GM10847 (cell line): ENCODE measurements around the gene ASPSCR1.

Experiments used
- POLR2A ChIP-seq: IDR thresholded peaks from 2 replicates; pipeline ENCODE4 v1.6.1; 2011; ENCODE audit not compliant: insufficient read length; ENCODE audit errors: extremely low read depth

The ASPSCR1 gene, protein sequence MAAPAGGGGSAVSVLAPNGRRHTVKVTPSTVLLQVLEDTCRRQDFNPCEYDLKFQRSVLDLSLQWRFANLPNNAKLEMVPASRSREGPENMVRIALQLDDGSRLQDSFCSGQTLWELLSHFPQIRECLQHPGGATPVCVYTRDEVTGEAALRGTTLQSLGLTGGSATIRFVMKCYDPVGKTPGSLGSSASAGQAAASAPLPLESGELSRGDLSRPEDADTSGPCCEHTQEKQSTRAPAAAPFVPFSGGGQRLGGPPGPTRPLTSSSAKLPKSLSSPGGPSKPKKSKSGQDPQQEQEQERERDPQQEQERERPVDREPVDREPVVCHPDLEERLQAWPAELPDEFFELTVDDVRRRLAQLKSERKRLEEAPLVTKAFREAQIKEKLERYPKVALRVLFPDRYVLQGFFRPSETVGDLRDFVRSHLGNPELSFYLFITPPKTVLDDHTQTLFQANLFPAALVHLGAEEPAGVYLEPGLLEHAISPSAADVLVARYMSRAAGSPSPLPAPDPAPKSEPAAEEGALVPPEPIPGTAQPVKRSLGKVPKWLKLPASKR

DNA sequence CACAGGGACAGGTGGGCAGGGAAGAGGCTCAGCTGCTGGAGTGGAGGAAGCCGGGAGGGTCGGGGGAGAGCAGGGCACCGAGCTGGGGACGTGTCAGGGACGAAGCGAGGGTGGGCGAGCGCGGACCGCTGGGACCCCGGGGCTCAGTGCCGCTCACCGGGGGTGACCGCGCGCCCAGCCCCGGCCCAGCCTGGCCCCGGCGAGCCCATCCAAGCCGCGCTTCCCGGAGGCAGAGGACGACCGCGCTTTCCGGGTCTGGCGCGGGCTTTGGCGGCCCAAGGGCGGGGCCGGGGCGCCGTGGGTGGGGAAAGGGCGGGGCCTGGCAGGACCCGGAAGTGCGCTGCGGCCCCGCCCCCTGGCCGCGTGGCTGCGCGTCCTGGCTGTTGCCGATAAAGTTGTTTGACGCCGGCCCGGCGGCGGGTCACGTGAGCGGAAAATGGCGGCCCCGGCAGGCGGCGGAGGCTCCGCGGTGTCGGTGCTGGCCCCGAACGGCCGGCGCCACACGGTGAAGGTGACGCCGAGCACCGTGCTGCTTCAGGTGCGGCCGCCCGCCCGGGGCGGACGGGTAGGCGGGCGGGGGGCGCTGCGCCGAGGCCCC is at the start of gene ASPSCR1:
ASPSCR1 (plus strand) TSS at position 419 of the 598 bp plus-strand sequence; CDS start at position 437, 18 bp downstream.
- peak; percentile 96 for TF ChIP-seq POLR2A

DNA sequence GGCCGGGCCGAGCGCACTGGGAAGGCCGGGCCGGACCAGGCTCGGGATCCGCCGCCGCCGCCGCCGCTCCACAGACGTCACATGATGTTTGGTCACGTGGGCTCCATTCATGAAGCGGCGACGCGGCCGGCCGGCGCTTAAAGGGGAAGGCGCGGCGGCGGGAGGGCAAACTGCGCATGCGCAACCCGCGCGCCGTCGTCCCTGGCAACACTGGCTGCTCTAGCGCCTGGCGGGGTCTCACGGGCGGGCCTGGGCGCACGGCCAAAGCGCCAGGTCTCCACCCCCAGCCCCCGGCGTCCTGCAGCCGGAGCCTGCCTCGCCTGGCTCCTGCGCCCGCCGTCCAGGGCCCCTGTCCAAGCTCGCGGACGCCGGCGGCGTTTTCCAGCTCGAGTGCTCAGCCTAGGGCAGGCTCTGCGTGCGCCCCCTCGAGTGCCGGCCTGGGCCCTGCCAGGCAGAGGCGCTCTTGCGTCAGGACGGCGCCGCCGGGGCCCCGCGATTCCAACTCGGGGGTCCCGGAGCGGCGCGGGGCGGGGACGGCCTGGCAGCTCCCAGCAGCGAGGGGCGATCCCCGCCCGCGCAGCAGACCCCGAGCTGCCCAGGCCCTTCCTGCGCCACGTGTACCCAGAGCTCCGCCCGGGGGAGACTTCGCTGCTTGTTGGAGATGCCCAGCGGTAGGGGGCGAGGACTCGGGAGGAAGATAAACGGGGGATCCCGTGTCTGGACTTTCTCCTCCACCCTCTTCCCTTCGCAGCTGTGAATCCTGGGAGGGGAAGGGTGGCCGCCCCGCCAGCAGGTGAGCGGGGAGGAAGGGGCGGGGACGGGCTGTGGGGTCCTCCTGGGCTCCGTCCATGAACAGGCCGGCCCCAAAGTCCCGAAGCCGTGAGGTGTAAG is 49.5 kb upstream of the ASPSCR1 start, which contains the start of gene MAFG:
MAFG (minus strand) TSS at position 83 of the 891 bp plus-strand sequence. CDS start 4,550 bp downstream, outside the sequence.
- peak; percentile 35 for TF ChIP-seq POLR2A

DNA sequence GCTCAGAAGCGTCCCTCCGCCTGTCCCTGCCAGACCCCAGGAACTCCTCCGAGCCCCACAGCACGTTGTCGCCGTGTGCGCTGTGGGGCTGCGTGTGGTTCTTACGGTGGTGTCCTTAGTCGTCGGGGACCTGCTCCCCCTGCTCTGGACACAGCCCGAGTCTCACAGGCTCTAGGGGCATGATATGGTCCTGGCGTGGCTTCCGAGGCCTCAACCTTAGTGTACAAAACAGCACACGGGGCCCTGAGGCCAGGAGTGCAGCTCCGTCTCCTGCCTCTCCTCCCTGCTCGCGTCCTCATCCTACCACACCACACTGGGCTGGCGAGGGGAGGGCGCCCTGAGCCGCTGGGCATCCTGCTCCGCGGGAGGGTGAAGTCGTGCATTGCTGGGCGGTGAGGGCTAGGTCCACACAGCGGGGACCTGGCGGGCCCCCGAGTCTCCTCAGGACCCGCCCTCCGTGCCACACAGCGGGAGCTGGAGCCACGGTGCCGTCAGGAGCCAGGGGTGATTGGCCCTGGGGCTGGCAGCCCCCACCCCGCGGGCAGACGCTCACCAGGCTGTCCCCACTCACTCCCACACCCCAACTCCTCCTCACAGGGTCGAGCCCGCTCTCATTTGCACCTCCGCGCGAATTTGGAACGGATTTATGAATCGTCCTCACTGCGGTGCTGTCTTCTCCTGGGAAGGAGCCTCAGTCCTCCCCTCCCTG is 48.7 kb upstream of the ASPSCR1 start:
- no peak for TF ChIP-seq POLR2A

DNA sequence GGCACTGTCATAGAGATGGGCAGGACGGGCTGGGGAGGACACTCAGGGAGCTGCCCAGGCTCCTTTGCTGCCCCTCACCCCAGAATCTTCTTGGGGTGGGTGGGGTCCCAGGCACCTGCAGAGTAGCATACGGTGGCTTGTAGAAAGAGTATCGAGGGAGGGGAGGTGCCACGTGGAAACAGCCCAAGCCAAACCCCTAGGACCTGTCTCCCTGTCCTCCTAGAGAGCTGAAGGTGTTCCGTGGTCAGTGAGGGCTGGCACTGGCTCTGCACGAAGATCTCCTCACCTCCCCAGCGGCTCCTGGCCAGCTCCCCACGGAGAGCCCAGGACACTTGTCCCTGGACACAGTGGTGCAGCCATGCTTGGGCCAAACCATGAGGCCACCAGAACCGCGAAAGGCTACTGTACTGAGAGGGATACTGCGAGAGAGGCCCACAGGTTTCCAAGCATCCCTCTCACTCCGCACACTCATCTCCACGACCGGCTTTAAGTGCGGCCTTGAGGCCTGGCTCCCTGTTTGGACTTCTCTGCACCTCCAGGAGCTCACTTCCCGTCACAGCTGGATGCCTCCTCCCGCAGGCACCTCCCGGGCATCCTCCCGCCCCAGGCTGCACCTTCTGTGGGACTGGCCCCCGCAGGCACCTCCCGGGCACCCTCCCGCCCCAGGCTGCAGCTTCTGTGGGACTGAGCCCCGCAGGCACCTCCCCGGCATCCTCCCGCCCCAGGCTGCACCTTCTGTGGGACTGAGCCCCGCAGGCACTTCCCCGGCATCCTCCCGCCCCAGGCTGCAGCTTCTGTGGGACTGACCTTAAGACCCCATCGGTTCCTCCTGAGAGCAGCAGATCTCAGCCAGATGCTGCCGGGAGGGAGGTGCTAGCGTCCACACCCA is 47.9 kb upstream of the ASPSCR1 start:
- no peak for TF ChIP-seq POLR2A

DNA sequence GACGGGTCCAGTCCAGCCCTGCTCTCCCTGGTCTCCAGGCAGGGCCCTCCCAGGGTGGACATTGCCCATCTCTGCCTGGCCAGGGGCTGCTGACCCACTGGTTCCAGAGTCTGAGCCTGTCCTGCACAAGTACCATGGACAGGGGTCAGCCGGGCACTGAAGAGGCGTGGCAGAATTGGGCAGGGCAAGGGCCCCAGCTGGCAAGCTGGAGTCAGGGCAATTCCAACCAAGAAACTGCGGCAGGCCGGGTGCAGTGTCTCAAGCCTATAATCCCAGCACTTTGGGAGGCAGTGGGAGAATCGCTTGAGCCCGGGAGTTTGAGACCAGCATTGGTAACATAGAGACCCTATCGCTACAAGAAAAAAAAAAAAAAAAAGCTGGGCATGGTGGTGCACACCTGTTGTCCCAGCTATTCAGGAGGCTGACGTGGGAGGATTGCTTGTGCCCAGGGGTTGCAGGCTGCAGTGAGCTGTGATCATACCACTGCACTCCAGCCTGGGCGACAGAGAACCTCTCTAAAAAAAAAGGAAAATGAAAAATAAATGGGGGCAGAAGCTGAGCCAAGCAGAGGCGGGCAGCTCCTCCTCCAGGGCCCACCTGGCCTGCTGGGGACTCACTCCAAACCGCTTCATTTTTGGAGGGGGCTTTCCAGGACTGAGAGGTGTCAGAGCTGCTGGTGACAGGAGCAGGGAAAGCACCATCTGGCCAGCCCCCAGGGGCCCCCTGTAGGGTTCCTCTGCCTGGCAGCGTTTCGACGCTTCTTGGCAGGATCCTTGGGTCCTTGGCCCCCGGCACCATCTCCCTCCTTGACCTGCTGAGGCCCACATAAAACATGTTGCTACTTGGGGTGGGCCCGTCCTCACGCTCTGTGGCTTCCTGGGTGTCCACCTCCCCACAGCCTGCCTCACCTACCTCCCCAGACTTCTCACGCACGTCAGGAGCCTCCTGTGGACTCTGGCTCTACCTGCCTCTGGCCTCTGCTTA is 47.0 kb upstream of the ASPSCR1 start:
- TF ChIP-seq POLR2A: no peak

DNA sequence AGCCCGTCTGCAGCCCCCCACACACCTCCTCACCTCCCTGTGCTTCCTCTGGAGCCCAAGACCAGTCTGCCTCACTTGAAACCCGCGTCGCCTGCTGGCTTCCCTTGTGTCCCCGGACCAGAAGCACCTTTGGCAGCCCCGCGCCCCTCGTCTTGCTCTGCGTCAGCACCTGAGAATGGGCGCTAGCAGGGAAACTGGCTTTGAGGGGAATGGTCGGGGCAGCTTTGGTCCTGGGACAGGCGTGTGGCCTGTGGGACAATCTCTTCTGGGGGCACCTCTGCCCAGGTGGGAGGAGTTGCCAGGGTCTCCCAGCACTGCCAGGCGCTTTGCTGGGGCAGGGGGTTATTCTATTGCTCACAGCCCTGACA is 46.3 kb upstream of the ASPSCR1 start:
- TF ChIP-seq POLR2A: no peak

DNA sequence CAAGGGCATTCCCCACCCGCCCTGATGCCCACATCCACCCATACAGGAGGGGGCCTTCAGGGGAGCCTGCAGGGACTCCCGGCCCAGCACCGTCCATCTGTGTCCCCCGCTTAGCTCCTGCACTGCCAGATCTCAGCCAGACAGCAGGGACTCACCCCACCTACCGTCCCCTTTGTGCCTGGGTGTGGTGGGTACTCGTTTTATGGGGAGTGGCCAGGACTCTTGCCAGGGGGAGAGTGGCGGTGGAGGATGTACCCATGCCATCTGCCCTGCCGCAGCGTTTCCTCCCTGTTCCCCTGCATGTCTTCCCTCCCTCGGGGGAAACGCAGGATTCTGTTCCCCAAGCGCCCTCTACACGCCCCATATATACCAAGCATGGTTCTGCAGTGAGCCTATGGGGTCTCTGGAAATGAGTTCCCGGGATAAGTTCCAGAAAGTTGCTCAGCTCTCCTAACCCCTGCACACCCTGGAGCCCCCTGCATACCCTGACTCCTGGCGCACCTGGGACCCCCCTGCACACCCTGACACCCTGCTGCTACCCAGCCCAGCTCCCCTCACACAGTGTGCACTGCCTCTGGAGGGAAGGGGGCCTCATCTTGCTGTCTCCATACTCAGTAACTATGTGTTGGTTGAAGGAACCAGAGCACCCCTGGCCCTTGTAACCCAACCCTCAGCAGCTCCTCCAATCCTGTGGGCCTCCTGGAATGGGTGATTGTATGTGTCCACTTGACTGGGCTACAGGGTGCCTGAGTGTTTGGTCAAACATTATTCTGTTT is 45.7 kb upstream of the ASPSCR1 start:
- no peak for TF ChIP-seq POLR2A

DNA sequence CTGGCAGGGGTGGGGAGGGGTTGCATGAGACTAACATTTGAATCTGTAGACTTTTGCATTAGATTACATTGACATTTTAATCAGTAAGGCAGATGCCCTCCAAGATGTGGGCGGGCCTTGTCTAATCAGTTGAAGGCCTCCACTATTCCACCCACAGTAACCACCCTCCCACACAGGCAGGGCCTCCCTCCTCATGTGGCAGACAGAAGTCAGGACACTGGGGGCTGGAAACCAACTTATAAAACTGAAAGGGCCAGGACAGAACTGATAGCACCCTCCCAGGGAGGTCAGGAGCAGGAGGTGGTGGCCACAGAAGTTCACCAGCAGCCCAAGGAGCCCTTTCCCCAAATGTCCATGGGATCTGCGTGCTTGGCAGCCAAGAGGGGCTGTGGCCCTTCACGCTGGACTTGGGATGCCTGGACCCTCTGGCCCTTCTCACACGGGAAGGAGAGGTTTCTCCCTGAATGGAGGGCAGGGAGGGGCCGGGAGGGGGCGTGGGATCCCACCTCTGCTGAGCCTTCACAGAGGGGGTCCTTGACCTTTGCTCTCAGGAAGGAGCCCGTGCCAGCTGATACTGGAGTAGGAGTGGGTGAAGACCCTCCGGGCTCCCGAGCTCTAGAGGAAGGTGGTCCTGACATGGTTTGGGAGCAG is 45.0 kb upstream of the ASPSCR1 start:
- TF ChIP-seq POLR2A: no peak

DNA sequence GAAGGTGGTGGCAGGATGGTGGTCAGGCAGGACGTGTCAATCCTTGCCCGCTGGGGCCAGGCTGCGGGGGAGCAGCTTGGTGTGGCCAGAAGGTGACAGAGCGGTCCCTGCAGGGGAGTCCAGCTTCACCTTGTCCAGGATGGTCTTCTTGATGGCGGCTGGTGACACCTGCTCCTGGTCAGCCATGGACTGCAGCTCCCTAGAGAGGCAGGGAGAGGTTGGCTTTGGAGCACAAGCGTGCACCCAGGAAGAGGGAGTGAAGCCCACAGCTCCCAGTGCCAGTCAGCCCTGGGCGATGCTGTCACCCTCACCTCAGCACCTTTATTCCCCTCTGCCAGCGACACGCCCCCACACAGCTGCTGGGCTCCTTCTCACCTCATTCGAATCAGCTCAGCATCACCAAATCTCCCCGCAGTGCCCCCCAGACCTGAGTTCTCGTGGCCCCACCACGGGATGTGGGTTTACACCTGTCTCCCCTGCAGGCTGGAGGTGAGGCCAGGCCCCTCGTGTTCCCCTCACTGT is 44.2 kb upstream of the ASPSCR1 start:
- TF ChIP-seq POLR2A: no peak

DNA sequence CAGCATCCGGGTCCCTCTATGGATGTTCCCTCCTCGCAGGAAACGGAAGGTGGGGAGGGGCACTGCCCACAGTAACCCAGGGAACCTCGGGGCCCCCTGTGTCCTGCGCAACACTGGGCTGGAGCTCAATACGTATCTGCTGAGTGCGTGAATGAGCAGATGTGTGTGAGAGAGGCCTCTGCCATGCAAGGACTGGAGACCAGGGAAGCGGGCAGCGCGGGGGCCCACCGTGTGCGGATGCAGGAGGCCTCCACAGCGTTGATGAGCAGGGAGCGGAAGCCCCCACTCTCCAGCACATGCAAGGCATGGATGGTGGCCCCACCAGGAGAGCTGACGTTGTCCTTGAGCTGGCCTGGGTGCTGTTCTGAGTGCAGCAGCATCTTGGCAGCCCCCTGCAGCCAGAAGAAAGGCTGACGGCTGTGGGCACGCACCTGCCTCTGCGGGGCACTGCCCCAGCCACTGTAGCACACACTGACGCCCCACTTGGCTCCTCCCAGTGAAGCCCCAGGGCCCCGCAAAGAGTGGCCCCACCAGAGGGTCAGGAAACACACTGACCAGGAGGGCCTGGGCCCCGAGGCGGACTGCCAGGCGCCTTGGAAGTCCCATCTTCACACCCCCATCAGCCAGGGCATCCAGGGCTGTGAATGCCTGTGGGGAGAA is 43.2 kb upstream of the ASPSCR1 start:
- TF ChIP-seq POLR2A: no peak
